PC-9 (cell line): ENCODE measurements around the gene NUP50. TPM values are rescaled to one million over a fixed set of nuclear protein-coding genes. Genes with fewer than 3 reads are reported as not detected.
A peak's percentile ranks its signal among the peaks of the same experiment; 100 is the strongest.

Experiments
- BruUV-seq: library from RNA; stranded (reverse); fragments of 400-500 nt; replicated peaks from 2 replicates; lab custom pipeline; 2021; lab: Mats Ljungman, UMichigan
- CTCF ChIA-PET: fragments of 300-600 bp; sonication (Branson Sonifier 250); formaldehyde crosslinking; loops from one replicate; lab custom pipeline; 2022; ENCODE audit warnings: antibody characterized with exemption; lab: Charles Lee
- POLR2A ChIA-PET: fragments of 300-600 bp; sonication (Branson Sonifier 250); formaldehyde crosslinking; loops from one replicate; lab custom pipeline; 2022; ENCODE audit warnings: antibody characterized with exemption; ENCODE audit not compliant: unreplicated experiment; lab: Charles Lee
- DNase-seq, 2 experiments: peaks; one replicate each; pipeline versions ENCODE4 v3.0.0 to v3.0.0-alpha.2; 2015 to 2022; ENCODE audit warnings: mixed read lengths in 1 of 2
- H2AFZ ChIP-seq: fragments of 200-600 bp; sonication (generic); 2 replicates; pipeline ENCODE4 v1.8.1; 2017; ENCODE audit warnings: antibody characterized with exemption
- H3F3A ChIP-seq: fragments of 200-600 bp; sonication (generic); 2 replicates; pipeline ENCODE4 v1.8.1; 2017; ENCODE audit warnings: antibody characterized with exemption, mild to moderate bottlenecking, low read depth; ENCODE audit not compliant: insufficient read depth
- H3K27ac ChIP-seq: fragments of 200-600 bp; sonication (generic); 2 replicates; pipeline ENCODE4 v1.6.1; 2016; ENCODE audit warnings: mixed run types
- H3K27me3 ChIP-seq: fragments of 200-600 bp; sonication (generic); 2 replicates; pipeline ENCODE4 v1.6.1; 2016; ENCODE audit warnings: low read depth, mixed run types; ENCODE audit not compliant: insufficient read depth
- H3K36me3 ChIP-seq: fragments of 200-600 bp; sonication (generic); 2 replicates; pipeline ENCODE4 v1.6.1; 2016; ENCODE audit warnings: low read depth, mixed run types
- H3K4me1 ChIP-seq: fragments of 200-600 bp; sonication (generic); replicated peaks from 2 replicates; pipeline ENCODE4 v1.6.1; 2016; ENCODE audit warnings: mixed run types; ENCODE audit not compliant: insufficient read depth
- H3K4me2 ChIP-seq: fragments of 200-600 bp; sonication (generic); 2 replicates; pipeline ENCODE4 v1.6.1; 2017; ENCODE audit warnings: mixed run types
- H3K4me3 ChIP-seq: fragments of 200-600 bp; sonication (generic); 2 replicates; pipeline ENCODE4 v1.6.1; 2016; ENCODE audit warnings: mixed run types
- H3K79me2 ChIP-seq: fragments of 200-600 bp; sonication (generic); 2 replicates; pipeline ENCODE4 v1.6.1; 2017; ENCODE audit warnings: low read depth, mixed run types
- H3K9me2 ChIP-seq: fragments of 200-600 bp; sonication (generic); 2 replicates; pipeline ENCODE4 v1.8.1; 2017; ENCODE audit warnings: mild to moderate bottlenecking; ENCODE audit not compliant: insufficient read depth
- H3K9me3 ChIP-seq: fragments of 200-600 bp; sonication (generic); 2 replicates; pipeline ENCODE4 v1.8.1; 2016; ENCODE audit warnings: low read depth; ENCODE audit not compliant: insufficient read depth
- H4K20me1 ChIP-seq: fragments of 200-600 bp; sonication (generic); 2 replicates; pipeline ENCODE4 v1.8.1; 2017; ENCODE audit not compliant: insufficient read depth
- EZH2 ChIP-seq: fragments of 200-600 bp; sonication (generic); IDR thresholded peaks from 2 replicates; pipeline ENCODE4 v1.8.0; 2017; ENCODE audit warnings: antibody characterized with exemption, low read depth
- intact Hi-C: fragments of 100-400 bp; cut with micrococcal nuclease; formaldehyde crosslinking; loops from one replicate; pipeline ENCODE4 v1.10.0; 2022; ENCODE audit not compliant: unreplicated experiment
- total RNA-seq: library from RNA; stranded (reverse); gene quantifications from 2 replicates; pipeline ENCODE4 v1.2.3, GENCODE V29; 2021
- TF ChIP-seq, protein P1 (sequence below): fragments of 200-600 bp; sonication (generic); conservative IDR thresholded peaks from 2 replicates; pipeline ENCODE4 v1.6.1; 2017; ENCODE audit warnings: mixed run types, antibody characterized with exemption, mild to moderate bottlenecking, moderate library complexity

Gene NUP50
- total RNA-seq, 1 experiment from 2014 or later = 84.0 TPM

DNA sequence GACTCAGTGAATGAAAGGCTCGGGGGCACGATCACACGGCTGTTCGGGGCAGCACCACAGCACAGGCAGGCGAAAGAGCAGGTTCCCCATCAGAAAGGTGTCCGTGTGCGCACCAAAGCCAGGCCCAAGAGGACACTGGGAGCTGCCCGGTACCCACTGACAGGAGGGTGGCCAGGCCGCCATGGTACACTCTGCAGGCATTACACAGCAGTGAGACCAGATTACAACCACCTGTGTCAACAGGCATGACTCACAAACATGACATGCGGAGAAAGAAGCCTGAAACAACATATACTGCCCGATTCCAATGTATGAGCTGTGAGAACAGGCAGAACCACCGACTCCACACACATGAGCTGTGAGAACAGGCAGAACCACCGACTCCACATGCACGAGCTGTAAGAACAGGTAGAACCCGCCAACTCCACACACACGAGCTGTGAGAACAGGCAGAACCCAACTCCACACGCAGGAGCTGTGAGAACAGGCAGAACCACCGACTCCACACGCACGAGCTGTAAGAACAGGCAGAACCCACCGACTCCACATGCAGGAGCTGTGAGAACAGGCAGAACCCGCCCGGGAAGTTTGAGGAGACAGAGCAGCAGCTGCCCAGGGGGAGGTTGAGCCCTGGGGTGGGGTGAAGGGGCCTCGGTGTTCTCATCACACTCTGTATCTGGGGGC is 44.4 kb downstream of the NUP50 start:
- no peaks in the 10 kb centered on the region for H3K9me2 ChIP-seq
- no peak overlapping the region for H3K27ac ChIP-seq
- no peaks in the 10 kb centered on the region for H3K27me3 ChIP-seq
- CTCF ChIA-PET = no interaction called here
- peaks cover 7% of the 10 kb centered on the region; the same call in 1 of the 2 replicates for H4K20me1 ChIP-seq
- H3K4me1 ChIP-seq = no peaks in the 10 kb centered on the region
- H3K4me3 ChIP-seq = no peak overlapping the region
- POLR2A ChIA-PET = no interaction called here
- no peak for DNase-seq
- intact Hi-C loops = no loop called here
- no TSS peak for BruUV-seq
- no peaks in the 10 kb centered on the region for H3K9me3 ChIP-seq
- H3K36me3 ChIP-seq = no peaks in the 10 kb centered on the region
- no peaks in the 10 kb centered on the region for H3F3A ChIP-seq
- no peak overlapping the region for H2AFZ ChIP-seq
- H3K79me2 ChIP-seq = no peaks in the 10 kb centered on the region
- no peak overlapping the region for H3K4me2 ChIP-seq
- no peak for TF ChIP-seq EZH2
- TF ChIP-seq, protein P1, sequence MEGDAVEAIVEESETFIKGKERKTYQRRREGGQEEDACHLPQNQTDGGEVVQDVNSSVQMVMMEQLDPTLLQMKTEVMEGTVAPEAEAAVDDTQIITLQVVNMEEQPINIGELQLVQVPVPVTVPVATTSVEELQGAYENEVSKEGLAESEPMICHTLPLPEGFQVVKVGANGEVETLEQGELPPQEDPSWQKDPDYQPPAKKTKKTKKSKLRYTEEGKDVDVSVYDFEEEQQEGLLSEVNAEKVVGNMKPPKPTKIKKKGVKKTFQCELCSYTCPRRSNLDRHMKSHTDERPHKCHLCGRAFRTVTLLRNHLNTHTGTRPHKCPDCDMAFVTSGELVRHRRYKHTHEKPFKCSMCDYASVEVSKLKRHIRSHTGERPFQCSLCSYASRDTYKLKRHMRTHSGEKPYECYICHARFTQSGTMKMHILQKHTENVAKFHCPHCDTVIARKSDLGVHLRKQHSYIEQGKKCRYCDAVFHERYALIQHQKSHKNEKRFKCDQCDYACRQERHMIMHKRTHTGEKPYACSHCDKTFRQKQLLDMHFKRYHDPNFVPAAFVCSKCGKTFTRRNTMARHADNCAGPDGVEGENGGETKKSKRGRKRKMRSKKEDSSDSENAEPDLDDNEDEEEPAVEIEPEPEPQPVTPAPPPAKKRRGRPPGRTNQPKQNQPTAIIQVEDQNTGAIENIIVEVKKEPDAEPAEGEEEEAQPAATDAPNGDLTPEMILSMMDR = no peak

DNA sequence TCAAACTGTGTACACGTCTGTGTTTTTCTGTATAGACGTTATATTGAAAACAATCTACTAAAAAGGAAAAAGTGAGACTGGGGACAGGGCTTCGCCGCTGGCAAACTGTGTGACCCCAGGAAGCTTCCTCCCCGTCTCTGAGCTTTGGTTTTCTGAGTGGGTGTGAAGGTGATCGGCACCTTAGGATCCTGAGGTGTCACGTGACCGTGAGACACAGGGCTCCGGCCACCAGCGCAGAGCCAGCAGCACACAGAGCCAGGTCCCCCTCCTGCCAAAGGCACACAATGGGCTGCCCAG is 44.9 kb downstream of the NUP50 start:
- intact Hi-C loops = no loop called here
- H3K79me2 ChIP-seq = no peaks in the 10 kb centered on the region
- H4K20me1 ChIP-seq = peaks cover 7% of the 10 kb centered on the region; the same call in 1 of the 2 replicates
- ChIA-PET POLR2A (no interaction called here), CTCF (no interaction called here)
- H3K4me1 ChIP-seq = no peaks in the 10 kb centered on the region
- no peak overlapping the region for H3K4me3 ChIP-seq
- no peak overlapping the region for H2AFZ ChIP-seq
- H3K4me2 ChIP-seq = no peak overlapping the region
- TF ChIP-seq, protein P1 = no peak
- TF ChIP-seq EZH2 = no peak
- H3K9me3 ChIP-seq = no peaks in the 10 kb centered on the region
- no peak overlapping the region for H3K27ac ChIP-seq
- no peaks in the 10 kb centered on the region for H3F3A ChIP-seq
- no peak for DNase-seq
- H3K27me3 ChIP-seq = no peaks in the 10 kb centered on the region
- H3K36me3 ChIP-seq = no peaks in the 10 kb centered on the region
- no peaks in the 10 kb centered on the region for H3K9me2 ChIP-seq
- no TSS peak for BruUV-seq

DNA sequence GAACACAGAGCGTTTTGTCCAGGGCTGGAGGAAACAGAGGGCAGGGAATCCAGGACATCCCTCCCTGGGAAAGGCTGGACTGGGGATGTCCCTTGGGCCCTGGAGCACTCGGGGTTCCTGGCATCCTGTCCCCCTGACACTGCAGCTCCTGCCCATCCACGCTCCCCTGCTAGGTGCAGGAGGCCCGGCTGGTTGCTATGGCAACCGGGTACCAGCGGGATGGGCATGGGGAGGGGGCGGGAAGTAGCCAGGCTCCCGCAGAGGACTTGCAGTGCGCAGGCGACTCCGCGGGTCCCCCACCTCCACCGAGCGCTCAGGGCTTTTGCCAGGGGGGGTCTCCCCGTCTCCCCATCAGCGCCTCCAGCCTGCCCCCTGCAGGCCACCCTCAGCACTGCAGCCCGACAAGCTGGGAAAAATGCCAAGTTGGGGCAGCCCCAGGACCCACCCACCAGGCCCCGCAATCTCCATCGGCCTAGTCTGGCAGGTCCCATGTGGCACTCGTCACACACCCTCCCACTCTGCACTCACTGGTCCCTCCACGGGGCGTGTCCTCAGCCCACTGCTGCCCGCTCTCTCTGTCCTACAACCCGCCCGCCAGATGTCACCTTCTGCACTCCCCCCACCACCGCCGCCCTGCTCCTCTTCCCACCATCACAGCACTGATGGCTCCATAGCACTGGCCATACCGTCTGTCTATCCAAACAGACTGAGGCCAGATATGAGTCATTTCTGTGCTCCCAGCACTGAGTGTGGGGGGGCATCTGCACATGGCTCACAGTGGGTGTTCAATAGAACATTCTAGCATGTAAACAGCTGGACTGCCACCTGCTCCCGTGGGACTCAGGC is 45.5 kb downstream of the NUP50 start:
- Histone ChIP-seq H3K9me3 (no peaks in the 10 kb centered on the region), H3K4me1 (no peaks in the 10 kb centered on the region), H4K20me1 (peaks cover 7% of the 10 kb centered on the region; the same call in 1 of the 2 replicates), H3K27me3 (no peaks in the 10 kb centered on the region), H3K9me2 (no peaks in the 10 kb centered on the region), H3K27ac (no peak overlapping the region), H2AFZ (no peak overlapping the region), H3K36me3 (no peaks in the 10 kb centered on the region), H3K4me2 (no peak overlapping the region), H3K79me2 (no peaks in the 10 kb centered on the region), H3K4me3 (no peak overlapping the region), H3F3A (0 out of 2 replicates have a peak, but pooled peaks cover 2% of the 10 kb centered on the region)
- CTCF ChIA-PET = no interaction called here
- BruUV-seq = no TSS peak
- no peak for DNase-seq
- TF ChIP-seq EZH2 = no peak
- TF ChIP-seq, protein P1 = peak; percentile 92
- POLR2A ChIA-PET = no interaction called here
- intact Hi-C loops = no loop called here
